IMR-90 (cell line): ENCODE results near the gene COL18A1. TPM values are rescaled to one million over a fixed set of nuclear protein-coding genes. Genes with fewer than 3 reads are reported as not detected.

Experiments
- ATAC-seq: fragments of 200-7000 bp; cut with Tn5 transposase; 2 replicates; pipeline ENCODE4 v1.9.1; 2020; ENCODE audit warnings: low read depth, mild to moderate bottlenecking, moderate library complexity
- BruUV-seq: library from RNA; stranded (reverse); fragments of 400-500 nt; replicated peaks from 2 replicates; lab custom pipeline; 2021; lab: Mats Ljungman, UMichigan
- CTCF ChIA-PET: fragments of 300-600 bp; formaldehyde crosslinking; extraction: SDS; loops from one replicate; lab custom pipeline; 2021; ENCODE audit warnings: antibody characterized with exemption; lab: Yijun Ruan, JAX
- POLR2A ChIA-PET: fragments of 300-600 bp; sonication (Branson Sonifier 250); formaldehyde crosslinking; loops from one replicate; lab custom pipeline; 2022; ENCODE audit warnings: antibody characterized with exemption; ENCODE audit not compliant: unreplicated experiment; lab: Charles Lee
- DNase-seq: peaks from one replicate; pipeline ENCODE4 v3.0.0; 2013
- H2AFZ ChIP-seq: replicated peaks from 2 replicates; pipeline ENCODE3; 2013; ENCODE audit warnings: low read length, mild to moderate bottlenecking; ENCODE audit not compliant: poor library complexity
- H2AK5ac ChIP-seq: 2 replicates; pipeline ENCODE4 v1.6.1; 2013; ENCODE audit warnings: low read depth, low read length, inconsistent platforms
- H2AK9ac ChIP-seq: replicated peaks from 2 replicates; pipeline ENCODE3; 2013; ENCODE audit warnings: mild to moderate bottlenecking, low read depth, low read length, moderate library complexity; ENCODE audit not compliant: poor library complexity
- H2BK120ac ChIP-seq: 2 replicates; pipeline ENCODE4 v1.6.1; 2013; ENCODE audit warnings: low read depth, low read length, inconsistent platforms
- H2BK15ac ChIP-seq: 3 replicates; pipeline ENCODE4 v1.6.1; 2013; ENCODE audit warnings: low read depth, low read length, inconsistent platforms
- H2BK20ac ChIP-seq: 2 replicates; pipeline ENCODE4 v1.6.1; 2013; ENCODE audit warnings: low read depth, mild to moderate bottlenecking, inconsistent platforms, low read length, moderate library complexity
- H2BK5ac ChIP-seq: 2 replicates; pipeline ENCODE4 v1.6.1; 2013; ENCODE audit warnings: mild to moderate bottlenecking, low read depth, low read length, inconsistent platforms; ENCODE audit not compliant: poor library complexity, severe bottlenecking
- H3K14ac ChIP-seq: replicated peaks from 2 replicates; pipeline ENCODE4 v1.6.1; 2013; ENCODE audit warnings: low read depth, low read length, inconsistent platforms
- H3K18ac ChIP-seq: 2 replicates; pipeline ENCODE4 v1.6.1; 2013; ENCODE audit warnings: low read depth, low read length, control low read depth
- H3K23ac ChIP-seq: 2 replicates; pipeline ENCODE4 v1.6.1; 2013; ENCODE audit warnings: low read depth, low read length, inconsistent platforms
- H3K27ac ChIP-seq: 2 replicates; pipeline ENCODE4 v1.5.1; 2013; ENCODE audit warnings: mild to moderate bottlenecking, control low read depth, low read length; ENCODE audit not compliant: insufficient read depth
- H3K27me3 ChIP-seq: 2 replicates; pipeline ENCODE4 v1.6.1; 2013; ENCODE audit warnings: low read length; ENCODE audit not compliant: control insufficient read depth, insufficient read depth
- H3K36me3 ChIP-seq: 2 replicates; pipeline ENCODE4 v1.6.1; 2013; ENCODE audit warnings: low read length, mixed read lengths; ENCODE audit not compliant: control insufficient read depth, insufficient read depth
- H3K4ac ChIP-seq: 2 replicates; pipeline ENCODE4 v1.6.1; 2013; ENCODE audit warnings: low read depth, low read length, inconsistent platforms
- H3K4me1 ChIP-seq: 2 replicates; pipeline ENCODE4 v1.6.1; 2013; ENCODE audit warnings: low read length, mixed read lengths; ENCODE audit not compliant: control insufficient read depth, insufficient read depth
- H3K4me2 ChIP-seq: 2 replicates; pipeline ENCODE4 v1.6.1; 2013; ENCODE audit warnings: low read depth, mild to moderate bottlenecking, control low read depth, low read length, moderate library complexity
- H3K4me3 ChIP-seq: 2 replicates; pipeline ENCODE4 v1.5.1; 2013; ENCODE audit warnings: low read depth, mild to moderate bottlenecking, control low read depth, low read length, moderate library complexity; ENCODE audit not compliant: insufficient read depth
- H3K56ac ChIP-seq: 2 replicates; pipeline ENCODE4 v1.6.1; 2013; ENCODE audit warnings: low read length, inconsistent platforms; ENCODE audit not compliant: insufficient read depth; ENCODE audit errors: extremely low read depth
- H3K79me1 ChIP-seq, 2 experiments: 2 replicates each; pipeline ENCODE4 v1.6.1; 2013; ENCODE audit warnings: low read length in 2 of 2, inconsistent platforms in 1 of 2, low read depth in 1 of 2
- H3K9ac ChIP-seq: 2 replicates; pipeline ENCODE4 v1.6.1; 2013; ENCODE audit warnings: low read depth, low read length, control low read depth
- H3K9me1 ChIP-seq: 2 replicates; pipeline ENCODE4 v1.6.1; 2013; ENCODE audit warnings: low read length, inconsistent platforms; ENCODE audit not compliant: insufficient read depth
- H3K9me3 ChIP-seq: 2 replicates; pipeline ENCODE4 v1.6.1; 2013; ENCODE audit warnings: low read length; ENCODE audit not compliant: control insufficient read depth, insufficient read depth
- H4K20me1 ChIP-seq: 2 replicates; pipeline ENCODE4 v1.6.1; 2013; ENCODE audit warnings: low read length, inconsistent platforms; ENCODE audit not compliant: insufficient read depth
- H4K5ac ChIP-seq: 2 replicates; pipeline ENCODE4 v1.6.1; 2013; ENCODE audit warnings: mild to moderate bottlenecking, low read depth, low read length, control low read depth
- H4K8ac ChIP-seq, 2 experiments: 2 replicates each; pipeline ENCODE4 v1.6.1; 2013; ENCODE audit warnings: low read depth in 2 of 2, low read length in 2 of 2, control low read depth in 1 of 2, inconsistent platforms in 1 of 2
- H4K91ac ChIP-seq: 2 replicates; pipeline ENCODE4 v1.6.1; 2013; ENCODE audit warnings: low read depth, low read length, inconsistent platforms; ENCODE audit not compliant: insufficient read depth
- CEBPB ChIP-seq: IDR thresholded peaks from 2 replicates; pipeline ENCODE4 v1.6.1; 2012; ENCODE audit warnings: low read depth, low read length, improper control_type of control experiment
- CHD1 ChIP-seq: IDR thresholded peaks from 2 replicates; pipeline ENCODE4 v1.6.1; 2012; ENCODE audit warnings: low read depth, low read length, improper control_type of control experiment
- CTCF ChIP-seq: conservative IDR thresholded peaks from 2 replicates; pipeline ENCODE4 v1.5.1; 2012; ENCODE audit warnings: mild to moderate bottlenecking, low read depth, low read length, improper control_type of control experiment
- ELK1 ChIP-seq: fragments of 150-350 bp; IDR thresholded peaks from 2 replicates; pipeline ENCODE4 v1.6.1; 2016; ENCODE audit warnings: low read depth, mild to moderate bottlenecking, low read length, moderate library complexity, borderline replicate concordance
- FOS ChIP-seq: fragments of 150-350 bp; IDR thresholded peaks from 2 replicates; pipeline ENCODE4 v1.6.1; 2016; ENCODE audit warnings: low read depth, low read length
- MAFK ChIP-seq: IDR thresholded peaks from 2 replicates; pipeline ENCODE4 v1.6.1; 2012; ENCODE audit warnings: low read depth, low read length, improper control_type of control experiment
- MAZ ChIP-seq: IDR thresholded peaks from 2 replicates; pipeline ENCODE4 v1.6.1; 2012; ENCODE audit warnings: low read depth, mild to moderate bottlenecking, low read length, improper control_type of control experiment, moderate library complexity, borderline replicate concordance
- MXI1 ChIP-seq: IDR thresholded peaks from 2 replicates; pipeline ENCODE4 v1.6.1; 2012; ENCODE audit warnings: low read depth, mild to moderate bottlenecking, low read length, moderate library complexity, borderline replicate concordance
- NFE2L2 ChIP-seq: fragments of 150-350 bp; IDR thresholded peaks from 2 replicates; pipeline ENCODE4 v1.6.1; 2016; ENCODE audit warnings: low read depth, mild to moderate bottlenecking, low read length
- POLR2A ChIP-seq: IDR thresholded peaks from 2 replicates; pipeline ENCODE4 v1.6.1; 2012; ENCODE audit warnings: mild to moderate bottlenecking, low read depth, low read length
- RAD21 ChIP-seq: IDR thresholded peaks from 2 replicates; pipeline ENCODE4 v1.6.1; 2012; ENCODE audit warnings: low read length, improper control_type of control experiment
- RFX5 ChIP-seq: IDR thresholded peaks from 2 replicates; pipeline ENCODE4 v1.8.0; 2012; ENCODE audit warnings: low read depth, mild to moderate bottlenecking, low read length, moderate library complexity
- USF2 ChIP-seq: fragments of 150-350 bp; IDR thresholded peaks from 2 replicates; pipeline ENCODE4 v1.6.1; 2017; ENCODE audit warnings: mild to moderate bottlenecking, antibody characterized with exemption, low read length, low read depth
- WGBS, 2 experiments: methylation state at CpG; one replicate each; pipeline versions ENCODE4 v1.1.5 to v1.1.7; 2013; ENCODE audit warnings: missing lambda C conversion rate in 2 of 2; ENCODE audit not compliant: insufficient read length in 1 of 2; ENCODE audit errors: extremely low coverage in 2 of 2; 5-methylcytosine and 5-hydroxymethylcytosine counted together
- dilution Hi-C: fragments of 300-500 bp; cut with HindIII; formaldehyde crosslinking; loops from one replicate; pipeline ENCODE4 v1.14.3; 2018; ENCODE audit warnings: low sequenced_read_pairs; ENCODE audit not compliant: unreplicated experiment
- in situ Hi-C: fragments of 300-500 bp; cut with MboI; formaldehyde crosslinking; loops from 3 replicates; pipeline ENCODE4 v1.14.3; 2019; ENCODE audit warnings: low sequenced_read_pairs, inconsistent platforms, mixed read lengths
- intact Hi-C: fragments of 100-400 bp; cut with micrococcal nuclease; formaldehyde crosslinking; loops from 2 replicates; pipeline ENCODE4 v1.10.0; 2022
- polyA plus RNA-seq, 3 experiments: library from polyadenylated mRNA; depleted of rRNA; stranded (reverse); fragments of >200 nt; gene quantifications; 2 replicates each; pipeline ENCODE4 v1.2.3, GENCODE V29; 2012; ENCODE audit warnings: low replicate concordance in 1 of 3
- total RNA-seq: library from RNA; depleted of rRNA; stranded (reverse); fragments of >200 nt; gene quantifications from 2 replicates; pipeline ENCODE4 v1.2.3, GENCODE V29; 2012

Gene COL18A1
- total and polyA plus RNA-seq, 2 of the 4 experiments (the other 2 are of a cell fraction): 4.3 to 46.7 TPM

GRCh38 chr21:45439161-45439872 is 34.4 kb downstream of the COL18A1 start:
- peaks cover 12 to 74% of the 10 kb centered on the region in 2 experiments; a peak in 3 of 4 replicates for H3K79me1 ChIP-seq
- H3K4ac ChIP-seq: peak overlapping the region; percentile 84
- peak overlapping the region; percentile 72 for H2AK5ac ChIP-seq
- no peaks in the 10 kb centered on the region for H3K27me3 ChIP-seq
- in situ Hi-C loops: no loop called here
- DNase-seq (peak; percentile 89), ATAC-seq (peak; percentile 92)
- H3K23ac ChIP-seq: peak overlapping the region; percentile 70
- H4K8ac ChIP-seq: peak overlapping the region; percentile 76 to 92
- H3K4me2 ChIP-seq: peak overlapping the region; percentile 53
- peak overlapping the region; percentile 58 for H2BK20ac ChIP-seq
- intact Hi-C loops: loop anchor here (1.0 to 5.0 kb wide), 4 partner anchors 53 to 383 kb away; no protein-coding TSS in a partner anchor
- peak overlapping the region; percentile 10; the same call in 1 of the 2 replicates for H3K4me3 ChIP-seq
- POLR2A ChIA-PET: no interaction called here
- peak overlapping the region; percentile 54 for H3K14ac ChIP-seq
- peak overlapping the region; percentile 63 for H3K9ac ChIP-seq
- H2BK5ac ChIP-seq: peak overlapping the region; percentile 52
- peak overlapping the region; percentile 36 for H4K5ac ChIP-seq
- peak overlapping the region; percentile 58 for H4K91ac ChIP-seq
- peak overlapping the region; percentile 29; the same call in 2 of the 3 replicates for H2BK15ac ChIP-seq
- CTCF ChIA-PET: interaction anchor here (0.6 to 1.7 kb wide), 2 partner anchors 146 to 299 kb away, joined by 5 read pairs; no protein-coding TSS in a partner anchor
- H4K20me1 ChIP-seq: peaks cover 36% of the 10 kb centered on the region
- peak overlapping the region; percentile 48 for H2AK9ac ChIP-seq
- WGBS, 2 experiments: 18% methylated on average over 46 of the region's 58 CpGs; no CpG with 5 or more reads in 1 of the 2 experiments
- H2AFZ ChIP-seq: peak overlapping the region; percentile 90
- peak overlapping the region; percentile 89 for H2BK120ac ChIP-seq
- H3K56ac ChIP-seq: peak overlapping the region; percentile 9; the same call in 1 of the 2 replicates
- H3K27ac ChIP-seq: peak overlapping the region; percentile 83
- peaks cover 10% of the 10 kb centered on the region for H3K4me1 ChIP-seq
- BruUV-seq: no TSS peak
- H3K18ac ChIP-seq: peak overlapping the region; percentile 17
- dilution Hi-C loops: no loop called here
- H3K9me1 ChIP-seq: peaks cover 7% of the 10 kb centered on the region; the same call in 1 of the 2 replicates
- no peaks in the 10 kb centered on the region for H3K9me3 ChIP-seq
- no peaks in the 10 kb centered on the region for H3K36me3 ChIP-seq
- TF ChIP-seq MAZ (peak; percentile 34; the same call in 1 of the 2 replicates), CTCF (peak; percentile 98), CHD1 (no peak; the same call in 1 of the 2 replicates), RFX5 (no peak), MAFK (no peak), POLR2A (peak; percentile 68), USF2 (no peak), MXI1 (no peak), CEBPB (no peak), FOS (0 out of 2 replicates have a peak, but pooled peaks have one; percentile 4), NFE2L2 (0 out of 2 replicates have a peak, but pooled peaks have one; percentile 5), RAD21 (peak; percentile 99), ELK1 (no peak)
